Small intestine (tissue), 7 donors: ENCODE results near the gene FBLN7. TPM values are rescaled to one million over a fixed set of nuclear protein-coding genes. Genes with fewer than 3 reads are reported as not detected.

Source experiments
- DNase-seq, 2 donors: peaks; one replicate each; pipeline versions ENCODE4 v3.0.0 to v3.0.0-alpha.2; 2013
- FAIRE-seq: peaks from 2 replicates; lab custom pipeline; 2012; peaks lifted over from hg19 to GRCh38; lab: Jason Lieb, UNC
- H3K27ac ChIP-seq, 3 donors: one replicate each; pipeline ENCODE4 v1.5.1; 2013; ENCODE audit warnings: low read length in 2 of 3, mild to moderate bottlenecking in 2 of 3, control low read depth in 1 of 3, inconsistent platforms in 1 of 3, low read depth in 1 of 3, moderate library complexity in 1 of 3
- H3K27me3 ChIP-seq, 3 donors: one replicate each; pipeline ENCODE4 v1.6.1; 2013; ENCODE audit warnings: low read length in 3 of 3, inconsistent platforms in 1 of 3; ENCODE audit not compliant: control insufficient read depth in 3 of 3, insufficient read depth in 3 of 3
- H3K36me3 ChIP-seq, 3 donors: one replicate each; pipeline ENCODE4 v1.6.1; 2013; ENCODE audit warnings: low read length in 3 of 3, inconsistent platforms in 1 of 3, low read depth in 1 of 3, mild to moderate bottlenecking in 1 of 3, moderate library complexity in 1 of 3; ENCODE audit not compliant: control insufficient read depth in 3 of 3, insufficient read depth in 2 of 3
- H3K4me1 ChIP-seq, 3 donors: one replicate each; pipeline ENCODE4 v1.6.1; 2013; ENCODE audit warnings: low read length in 2 of 3, inconsistent platforms in 1 of 3, low read depth in 1 of 3, mild to moderate bottlenecking in 1 of 3, moderate library complexity in 1 of 3; ENCODE audit not compliant: control insufficient read depth in 3 of 3, insufficient read depth in 2 of 3
- H3K4me3 ChIP-seq, 3 donors: one replicate each; pipeline ENCODE4 v1.5.1; 2013; ENCODE audit warnings: low read length in 3 of 3, control low read depth in 1 of 3, inconsistent platforms in 1 of 3, low read depth in 1 of 3, mild to moderate bottlenecking in 1 of 3, moderate library complexity in 1 of 3
- H3K9me3 ChIP-seq, 2 donors: one replicate each; pipeline ENCODE4 v1.6.1; 2013; ENCODE audit warnings: low read depth in 1 of 2, low read length in 1 of 2; ENCODE audit not compliant: control insufficient read depth in 2 of 2, insufficient read depth in 1 of 2
- WGBS, 3 donors: extraction: QIAGEN DNeasy Blood & Tissue Kit; methylation state at CpG; one replicate each; pipeline ENCODE4 v1.1.7; 2013; 5-methylcytosine and 5-hydroxymethylcytosine counted together
- polyA plus RNA-seq, 4 donors: library from polyadenylated mRNA; stranded (reverse) in 3 of 4; unstranded in 1 of 4; fragments of 200-250 nt in 3 of 4; fragments of 120-200 nt in 1 of 4; gene quantifications; one replicate each; pipeline versions ENCODE4 v1.2.1 to v1.2.3, GENCODE V29; 2013
- donor health status: healthy with polysubstance abuse.
- donor health status: control.
- donor health status: control.
- donor health status: Bipolar disorder and iron deficiency.
- donor health status: healthy.

Gene FBLN7
- polyA plus RNA-seq, 4 donors: 0.75 to 1.4 TPM; not detected in 2

GRCh38 chr2:112143150-112143549 lies 5.0 kb downstream of the FBLN7 start:
- Histone ChIP-seq H3K36me3 (no peaks in the 10 kb centered on the region), H3K4me1 (no peaks in the 10 kb centered on the region), H3K4me3 (no peak overlapping the region), H3K9me3 (no peaks in the 10 kb centered on the region), H3K27ac (no peak overlapping the region), H3K27me3 (peaks cover 0 to 29% (median 0%) of the 10 kb centered on the region in 3 donors)
- FAIRE-seq (no peak), DNase-seq (no peak)
- 91 to 93% (median 93%) methylated on average over 5 of the region's 5 CpGs for WGBS, 3 donors

- H3K4me3 ChIP-seq: no peak overlapping the region
- DNase-seq (no peak), FAIRE-seq (no peak)
- peaks cover 0 to 29% (median 0%) of the 10 kb centered on the region in 3 donors for H3K27me3 ChIP-seq
- no peaks in the 10 kb centered on the region for H3K9me3 ChIP-seq
- no peaks in the 10 kb centered on the region for H3K36me3 ChIP-seq
- H3K27ac ChIP-seq: no peak overlapping the region
- WGBS, 3 donors: 84 to 92% (median 91%) methylated on average over 6 of the region's 6 CpGs
- H3K4me1 ChIP-seq: no peaks in the 10 kb centered on the region
Observed at GRCh38 chr2:112144966-112145365, 6.8 kb downstream of the FBLN7 start.

GRCh38 chr2:112147382-112148168 lies 9.4 kb downstream of the FBLN7 start:
- no peak overlapping the region for H3K27ac ChIP-seq
- FAIRE-seq (no peak), DNase-seq (no peak)
- no peak overlapping the region for H3K4me3 ChIP-seq
- no peaks in the 10 kb centered on the region for H3K36me3 ChIP-seq
- H3K9me3 ChIP-seq: no peaks in the 10 kb centered on the region
- WGBS, 3 donors: 89 to 96% (median 90%) methylated on average over 17 of the region's 17 CpGs
- peaks cover 0 to 5% (median 0%) of the 10 kb centered on the region in 3 donors for H3K27me3 ChIP-seq
- no peaks in the 10 kb centered on the region for H3K4me1 ChIP-seq

- DNase-seq (no peak), FAIRE-seq (no peak)
- Histone ChIP-seq H3K9me3 (no peaks in the 10 kb centered on the region), H3K27ac (no peak overlapping the region), H3K4me1 (no peaks in the 10 kb centered on the region), H3K27me3 (no peaks in the 10 kb centered on the region), H3K36me3 (no peaks in the 10 kb centered on the region), H3K4me3 (no peak overlapping the region)
- 72 to 84% (median 76%) methylated on average over 2 of the region's 2 CpGs for WGBS, 3 donors
Observed at GRCh38 chr2:112148477-112148876, 10.3 kb downstream of the FBLN7 start.

- DNase-seq: no peak
- no peaks in the 10 kb centered on the region for H3K9me3 ChIP-seq
- H3K36me3 ChIP-seq: no peaks in the 10 kb centered on the region
- WGBS, 3 donors: 81 to 93% (median 86%) methylated on average over 5 of the region's 5 CpGs
- H3K27ac ChIP-seq: no peak overlapping the region
- no peak overlapping the region for H3K4me3 ChIP-seq
- FAIRE-seq: no peak
- H3K4me1 ChIP-seq: no peaks in the 10 kb centered on the region
- no peaks in the 10 kb centered on the region for H3K27me3 ChIP-seq
Observed at GRCh38 chr2:112149194-112149593, 11.0 kb downstream of the FBLN7 start.

GRCh38 chr2:112149866-112150435 lies 11.8 kb downstream of the FBLN7 start:
- H3K4me1 ChIP-seq: no peaks in the 10 kb centered on the region
- H3K9me3 ChIP-seq: no peaks in the 10 kb centered on the region
- H3K36me3 ChIP-seq: no peaks in the 10 kb centered on the region
- no peak overlapping the region for H3K27ac ChIP-seq
- H3K27me3 ChIP-seq: no peaks in the 10 kb centered on the region
- DNase-seq: no peak
- 65 to 76% (median 76%) methylated on average over 7 of the region's 7 CpGs for WGBS, 3 donors
- H3K4me3 ChIP-seq: no peak overlapping the region
- no peak for FAIRE-seq

GRCh38 chr2:112150447-112150846 lies 12.3 kb downstream of the FBLN7 start:
- 74 to 77% (median 75%) methylated on average over 5 of the region's 5 CpGs for WGBS, 3 donors
- no peaks in the 10 kb centered on the region for H3K27me3 ChIP-seq
- H3K27ac ChIP-seq: no peak overlapping the region
- H3K4me3 ChIP-seq: no peak overlapping the region
- no peaks in the 10 kb centered on the region for H3K9me3 ChIP-seq
- no peak for FAIRE-seq
- no peaks in the 10 kb centered on the region for H3K36me3 ChIP-seq
- no peaks in the 10 kb centered on the region for H3K4me1 ChIP-seq
- DNase-seq: no peak

GRCh38 chr2:112150851-112151250 lies 12.7 kb downstream of the FBLN7 start:
- no peaks in the 10 kb centered on the region for H3K27me3 ChIP-seq
- no peaks in the 10 kb centered on the region for H3K9me3 ChIP-seq
- H3K4me1 ChIP-seq: no peaks in the 10 kb centered on the region
- WGBS, 3 donors: 85 to 88% (median 85%) methylated on average over 11 of the region's 11 CpGs
- no peak overlapping the region for H3K4me3 ChIP-seq
- no peak for DNase-seq
- no peak overlapping the region for H3K27ac ChIP-seq
- H3K36me3 ChIP-seq: no peaks in the 10 kb centered on the region
- FAIRE-seq: no peak
